GM19328 (cell line): Measurements from ENCODE around the gene ADGRG7.

Source experiments
- ATAC-seq: cut with Tn5 transposase; IDR thresholded peaks from one replicate; pipeline ENCODE4 v1.9.1; 2021; ENCODE audit warnings: mild to moderate bottlenecking, moderate library complexity; ENCODE audit not compliant: unreplicated experiment

The ADGRG7 gene

DNA sequence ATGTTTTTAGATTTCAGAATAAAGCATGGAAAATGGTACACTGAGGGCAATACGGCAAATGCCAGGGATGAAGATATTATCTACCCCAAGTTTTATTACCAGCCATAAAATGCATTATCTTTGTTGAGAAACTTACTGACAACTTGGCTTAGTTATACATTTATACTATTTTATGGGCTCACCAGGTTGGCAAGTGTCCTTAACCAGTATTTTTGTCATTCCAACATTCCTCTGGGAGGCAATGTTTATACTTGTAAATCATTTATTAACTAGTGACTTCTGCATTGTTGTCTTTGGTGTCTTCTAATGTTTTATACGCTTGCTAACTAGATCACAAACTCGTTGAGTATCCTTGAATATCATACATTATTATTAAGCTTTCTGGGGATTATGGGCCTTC, 18.0 kb upstream of the ADGRG7 start:
- no peak for ATAC-seq

DNA sequence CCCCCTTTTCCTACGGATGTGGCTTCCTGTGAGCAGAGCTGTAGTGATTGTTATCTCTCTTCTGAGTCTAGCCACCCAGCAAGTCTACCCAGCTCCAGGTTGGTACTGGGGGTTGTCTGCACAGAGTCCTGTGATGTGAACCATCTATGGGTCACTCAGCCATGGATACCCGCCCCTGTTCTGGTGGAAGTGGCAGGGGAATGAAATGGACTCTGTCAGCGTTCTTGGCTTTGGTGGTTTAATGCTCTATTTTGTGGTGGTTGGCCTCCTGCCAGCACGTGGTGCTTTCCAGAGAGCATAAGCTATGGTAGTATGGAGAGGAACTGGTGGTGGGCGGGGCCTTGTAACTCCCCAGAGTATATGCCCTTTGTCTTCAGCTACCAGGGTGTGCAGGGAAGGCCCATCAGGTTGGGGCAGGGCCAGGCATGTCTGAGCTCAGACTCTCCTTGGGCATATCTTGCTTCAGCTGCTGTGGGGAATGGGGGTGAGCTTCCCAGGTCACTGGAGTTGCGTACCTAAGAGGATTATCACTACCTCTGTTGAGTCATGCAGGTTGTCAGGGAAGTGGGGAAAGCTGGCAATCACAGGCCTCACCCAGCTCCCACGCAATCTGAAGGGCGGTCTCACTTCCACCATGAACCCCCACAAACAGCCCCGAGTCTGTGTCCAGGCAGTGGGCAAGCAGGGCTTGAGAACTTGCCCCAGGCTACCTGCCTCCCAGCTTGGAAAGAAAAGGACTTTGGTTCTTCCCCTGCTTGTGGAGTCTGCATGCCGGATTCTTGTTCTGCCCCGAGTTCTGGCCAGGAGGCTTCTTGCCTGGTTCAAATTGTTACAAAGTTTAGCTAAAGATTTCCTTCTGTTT, 9.0 kb upstream of the ADGRG7 start:
- no peak for ATAC-seq

DNA sequence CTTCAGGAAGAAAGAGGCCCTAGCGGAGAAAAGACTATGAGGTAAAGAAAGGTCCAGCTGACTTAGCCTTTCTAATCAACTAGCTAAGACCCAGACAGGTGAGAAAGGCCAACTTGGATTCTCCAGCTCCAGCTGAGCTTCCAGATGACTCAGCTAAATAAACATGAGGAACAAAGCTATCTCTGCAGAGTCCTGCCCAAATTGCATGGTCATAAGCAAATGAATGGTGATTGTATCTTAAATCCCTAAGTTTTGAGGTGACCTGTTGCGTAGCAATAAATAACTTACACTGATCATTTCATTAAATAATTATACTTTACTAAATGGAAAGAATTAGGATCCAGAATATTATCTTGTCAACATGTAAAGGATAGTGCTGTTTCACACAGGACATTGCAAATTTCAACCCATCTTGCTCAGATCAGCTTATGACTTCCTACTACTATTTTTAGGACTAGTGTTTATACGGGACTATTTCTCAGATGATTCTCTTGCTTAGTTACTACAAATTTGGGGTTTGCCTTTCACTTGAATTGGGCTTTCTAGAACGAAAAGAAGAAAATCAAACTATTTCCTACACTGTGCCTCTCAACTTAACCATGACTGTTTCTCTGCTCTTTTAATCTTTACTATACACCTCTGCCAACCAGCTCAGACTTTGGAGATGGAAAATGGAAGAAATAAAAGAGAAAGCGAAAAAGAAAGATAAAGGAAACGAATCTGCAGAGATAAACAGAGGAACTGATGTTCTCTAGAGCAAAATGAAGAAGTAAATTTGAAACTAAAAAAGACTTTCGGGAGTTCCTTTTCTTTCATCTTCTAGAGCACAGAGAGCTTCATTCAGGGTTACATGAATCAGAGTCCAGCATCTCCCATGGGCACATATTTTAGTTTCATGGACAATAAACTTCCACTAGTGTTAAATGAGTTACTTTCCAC, 6.6 kb upstream of the ADGRG7 start:
- ATAC-seq, result no peak

DNA sequence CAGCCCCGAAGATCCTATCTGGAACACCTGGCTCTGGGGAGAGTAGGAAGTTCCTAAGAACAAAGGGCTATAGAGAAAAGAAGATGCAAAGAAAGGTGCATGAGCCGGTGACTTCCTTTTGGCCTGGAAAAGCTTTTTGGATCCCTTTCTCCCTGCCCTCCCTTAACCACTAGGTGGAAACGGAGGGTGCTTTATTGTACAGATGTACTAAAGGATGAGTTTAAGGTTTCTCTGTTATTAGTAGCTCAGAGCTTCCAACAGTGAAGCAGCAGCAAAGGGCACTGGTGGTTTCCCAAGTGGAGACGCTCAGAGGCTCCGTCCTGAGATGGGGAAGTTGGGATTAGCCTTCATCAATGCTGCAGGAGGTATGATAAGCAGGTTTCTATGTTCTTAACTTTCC, 5.9 kb upstream of the ADGRG7 start:
- ATAC-seq, result no peak

DNA sequence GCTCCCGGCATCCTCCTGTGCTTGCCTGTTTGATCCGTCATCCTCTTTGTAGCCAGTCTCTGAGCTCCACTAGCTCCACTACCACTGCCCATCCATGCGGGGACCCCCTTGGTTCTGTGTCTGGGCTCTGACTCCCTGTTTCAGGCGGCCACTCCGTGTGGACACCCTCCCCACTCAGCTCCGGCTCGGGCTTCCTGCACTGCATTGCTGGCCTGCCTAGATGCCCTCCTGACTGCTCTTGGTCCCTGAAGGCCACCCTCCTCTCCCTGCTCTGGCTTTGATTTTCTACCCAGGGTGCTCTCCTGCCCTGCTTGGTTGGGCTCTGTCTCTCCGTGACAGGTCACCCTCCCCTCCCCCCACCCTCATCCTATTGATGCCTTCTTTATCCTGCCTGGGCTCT, 4.0 kb upstream of the ADGRG7 start:
- no peak for ATAC-seq

DNA sequence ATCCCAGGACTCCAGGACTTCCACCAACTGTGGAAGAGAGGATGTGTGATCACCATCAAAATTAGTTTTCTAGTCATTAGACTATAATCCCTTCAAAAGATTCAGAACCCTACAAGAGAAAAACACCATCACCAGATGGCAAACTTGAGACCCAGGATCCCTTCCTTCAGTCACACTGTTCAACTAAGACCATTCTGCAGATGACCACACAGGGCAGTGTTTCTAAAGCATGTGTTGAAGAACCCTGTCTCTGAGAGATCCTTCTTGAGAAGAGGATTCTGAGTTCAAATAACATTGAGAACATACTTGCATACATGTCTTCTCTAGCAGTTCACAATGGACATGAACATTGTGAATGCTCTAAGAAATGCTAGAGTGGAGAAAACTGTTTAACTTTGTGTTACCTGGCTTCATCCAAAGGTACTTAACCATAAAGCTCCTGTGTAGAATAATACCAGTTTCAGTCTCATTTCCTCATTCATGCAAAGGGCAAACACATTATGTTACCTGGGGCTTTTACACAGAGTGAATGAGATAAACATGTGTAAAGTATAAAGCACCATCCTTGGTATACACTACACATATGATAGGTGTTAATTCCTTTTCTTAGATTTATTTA, 2.4 kb upstream of the ADGRG7 start:
- peak; percentile 60 for ATAC-seq

DNA sequence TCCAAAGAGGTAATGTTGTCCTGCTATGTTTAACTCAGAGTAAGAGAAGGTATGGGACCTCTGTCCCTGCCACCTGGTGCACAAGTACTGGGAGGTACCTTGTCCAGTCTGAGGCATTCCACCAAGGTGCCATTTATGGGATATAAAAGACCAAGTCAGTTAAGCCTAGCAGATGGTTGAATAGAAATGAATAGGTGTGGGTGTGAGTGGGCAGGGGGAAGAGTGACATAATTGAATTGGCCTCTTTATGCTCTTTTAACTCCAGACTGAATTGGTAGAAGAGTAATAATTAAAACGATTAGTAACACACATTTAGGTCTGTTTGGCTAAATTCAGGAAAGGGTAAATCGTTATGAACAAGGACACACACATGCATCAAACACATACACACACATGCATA, 562 bp downstream of the ADGRG7 start:
- ATAC-seq, result no peak

DNA sequence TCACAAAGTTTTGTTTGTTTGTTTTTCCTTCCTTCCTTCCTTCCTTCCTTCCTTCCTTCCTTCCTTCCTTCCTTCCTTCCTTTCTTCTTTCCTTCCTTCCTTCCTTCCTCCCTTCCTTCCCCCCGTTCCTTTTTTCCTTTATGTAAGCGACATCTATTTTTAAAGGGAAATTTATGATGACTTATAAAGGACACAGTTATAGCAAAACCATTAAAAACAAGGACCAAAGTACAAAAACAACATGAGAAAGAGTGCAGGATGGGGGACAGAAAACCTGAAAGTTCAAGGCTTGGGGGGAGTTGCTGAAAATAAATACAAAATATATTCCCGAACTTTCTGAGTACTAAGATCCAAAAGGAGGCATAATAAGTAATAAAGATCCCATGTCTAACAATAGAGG, 1.8 kb downstream of the ADGRG7 start:
- ATAC-seq, result no peak

DNA sequence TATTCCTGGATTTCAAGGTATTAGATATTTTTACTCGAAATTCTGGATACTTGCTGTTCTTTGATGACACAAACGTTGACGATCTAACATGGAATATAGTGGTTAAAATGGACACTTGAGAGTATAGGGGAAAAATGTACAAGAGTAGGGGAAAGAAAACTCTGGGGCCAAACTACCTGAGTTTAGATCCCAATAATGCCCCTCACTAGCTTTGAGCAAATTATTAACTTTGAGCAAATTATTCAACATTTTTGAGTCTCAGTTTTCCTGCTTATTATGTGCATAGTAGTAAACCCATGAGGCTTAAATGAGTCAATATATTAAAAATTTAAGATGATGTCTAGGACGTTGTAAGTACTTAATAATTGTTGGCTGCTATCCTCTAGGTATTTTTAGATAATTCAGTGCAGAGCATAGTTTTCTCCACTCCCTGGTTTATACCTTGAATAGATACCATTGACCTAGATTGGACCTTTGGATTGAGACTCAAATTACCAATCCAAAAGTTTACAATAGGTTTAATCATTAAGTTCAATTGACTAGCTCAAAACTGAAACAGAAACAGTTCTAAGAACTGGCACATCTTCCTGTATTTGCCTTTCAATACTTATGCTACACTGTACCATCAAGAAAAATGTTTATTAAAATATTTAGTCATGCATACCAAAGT, 4.5 kb downstream of the ADGRG7 start:
- no peak for ATAC-seq

DNA sequence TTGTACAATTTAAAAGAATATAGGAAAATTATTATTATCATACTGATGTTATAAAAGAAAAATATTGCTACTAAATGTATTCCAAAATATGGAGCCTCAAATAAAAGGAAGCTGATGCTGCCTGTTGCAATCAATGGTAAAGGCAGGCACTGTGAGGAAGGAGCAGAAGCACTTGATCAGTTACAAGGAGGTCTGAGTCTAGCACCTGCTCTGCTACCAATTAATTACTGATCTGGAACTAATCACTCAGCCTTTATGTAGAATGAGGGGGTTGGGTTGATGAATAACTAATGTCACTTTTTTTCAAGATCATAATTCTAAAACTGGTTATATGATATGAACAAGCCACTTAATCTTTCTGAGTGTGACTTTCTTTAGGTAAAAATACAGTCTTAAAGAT, 5.5 kb downstream of the ADGRG7 start:
- ATAC-seq, result no peak

DNA sequence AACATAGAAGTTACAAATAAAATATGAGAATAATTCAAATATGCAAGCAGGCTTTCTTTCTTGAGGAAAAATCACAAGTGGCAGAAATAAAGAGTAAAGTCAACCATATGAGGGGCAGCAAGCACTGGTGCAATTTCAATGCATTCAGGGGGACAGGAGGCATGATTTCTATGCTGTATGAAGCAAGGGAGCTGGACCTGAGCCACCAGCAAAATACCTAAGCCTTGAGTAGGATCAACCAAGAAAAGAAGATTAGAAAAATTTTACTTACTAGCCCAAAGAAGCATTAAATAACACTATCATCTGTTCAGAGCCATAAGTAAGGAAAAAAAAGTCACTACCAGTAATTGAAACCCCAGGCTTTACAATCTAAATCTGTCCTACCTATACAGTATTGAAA, 6.3 kb downstream of the ADGRG7 start:
- no peak for ATAC-seq

DNA sequence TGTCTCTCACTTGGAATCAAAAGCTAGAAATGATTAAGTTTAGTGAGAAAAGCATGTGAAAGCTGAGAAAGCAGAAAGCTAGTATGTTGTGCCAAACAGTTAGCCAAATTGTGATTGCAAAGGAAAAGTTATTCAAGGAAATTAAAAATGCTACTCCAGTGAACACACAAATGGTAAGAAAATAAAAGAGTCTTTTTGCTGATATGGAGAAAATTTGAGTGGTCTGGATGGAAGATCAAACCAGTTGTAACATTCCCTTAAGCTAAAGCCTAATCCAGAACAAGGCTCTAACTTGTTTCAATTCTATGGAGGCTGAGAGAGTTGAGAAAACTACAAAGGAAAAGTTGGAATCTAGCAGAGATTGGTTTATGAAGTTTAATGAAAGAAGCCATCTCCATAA, 11.8 kb downstream of the ADGRG7 start:
- no peak for ATAC-seq

DNA sequence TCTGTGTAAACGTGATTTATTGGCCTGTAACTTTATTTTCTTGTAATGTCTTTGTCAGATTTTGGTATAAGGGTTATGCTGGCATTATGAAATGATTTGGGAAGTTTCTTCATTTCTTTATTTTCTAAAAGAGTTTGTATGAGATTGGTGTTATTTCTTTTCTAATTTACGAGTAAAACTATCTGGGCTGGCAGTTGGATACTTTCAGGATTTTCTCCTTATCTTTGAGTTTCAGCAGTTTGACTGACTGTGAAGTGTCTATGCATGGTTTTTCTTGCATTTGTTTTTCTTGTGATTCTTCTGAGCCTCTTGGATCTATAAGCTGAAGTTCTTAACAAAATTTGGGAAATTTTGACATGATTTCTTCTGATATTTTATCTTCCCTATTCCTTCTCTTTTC, 18.1 kb downstream of the ADGRG7 start:
- ATAC-seq, result no peak

DNA sequence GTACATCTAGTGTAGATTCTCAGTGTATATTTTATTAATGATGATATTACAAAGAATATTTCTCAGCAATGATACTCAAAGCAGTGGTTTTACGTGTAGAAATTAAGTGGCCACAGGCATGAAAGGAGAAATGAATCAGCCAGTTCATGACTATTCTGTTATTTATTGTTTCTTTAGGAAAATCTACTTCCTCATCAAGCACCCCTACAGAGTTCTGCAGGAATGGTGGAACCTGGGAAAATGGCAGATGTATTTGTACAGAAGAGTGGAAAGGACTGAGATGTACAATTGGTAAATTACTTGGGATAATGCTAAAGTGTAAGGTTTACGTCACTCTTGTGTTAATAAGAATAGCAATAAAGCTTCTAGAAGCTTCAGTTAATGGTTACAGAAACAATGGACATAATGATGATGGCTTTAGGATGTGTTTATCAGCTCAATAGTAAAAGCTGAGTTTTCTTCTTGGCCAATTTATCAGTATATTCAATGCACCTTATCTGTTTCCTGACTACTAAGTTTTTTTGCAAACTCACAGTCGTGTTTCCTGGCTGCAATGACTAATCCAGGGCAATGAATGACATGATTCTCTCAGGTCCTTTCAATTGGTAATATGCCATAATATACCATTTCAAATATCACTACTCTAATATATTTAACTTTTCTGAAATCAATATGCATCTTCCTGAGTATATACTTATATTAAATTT, 20.2 kb downstream of the ADGRG7 start:
- no peak for ATAC-seq

DNA sequence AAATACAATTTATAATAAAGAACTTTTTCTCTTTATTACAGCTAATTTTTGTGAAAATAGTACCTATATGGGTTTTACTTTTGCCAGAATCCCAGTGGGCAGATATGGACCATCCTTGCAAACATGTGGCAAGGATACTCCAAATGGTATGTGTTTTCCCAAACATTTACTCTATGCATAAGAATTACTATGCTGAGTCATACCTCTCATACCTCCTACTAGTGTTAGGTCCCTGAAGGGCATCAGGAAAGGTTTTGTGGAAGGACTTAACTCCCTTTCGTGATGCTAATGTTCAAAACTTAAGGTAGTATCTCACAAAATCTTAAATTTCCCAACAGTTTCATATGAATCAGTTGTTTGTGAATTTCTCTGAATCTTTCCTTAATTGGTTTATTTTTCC, 21.3 kb downstream of the ADGRG7 start:
- no peak for ATAC-seq

DNA sequence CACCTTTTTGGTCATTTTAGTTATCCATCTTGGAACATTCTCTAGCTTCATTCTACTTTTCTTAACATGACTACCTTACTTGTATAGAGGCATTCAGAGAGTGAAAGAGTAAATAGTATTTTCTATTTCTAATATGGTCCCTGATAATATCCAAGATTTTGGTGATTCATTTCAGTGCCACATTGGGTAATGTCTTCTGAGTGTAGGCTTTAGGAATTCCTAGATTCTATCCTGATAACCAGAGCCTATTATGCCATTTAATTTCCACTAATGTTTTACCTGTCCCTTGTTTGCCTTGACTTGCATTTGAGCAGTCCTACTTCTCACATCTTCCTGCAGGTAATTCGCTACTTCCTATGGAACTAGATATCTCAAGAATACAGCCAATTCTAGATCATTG, 21.8 kb downstream of the ADGRG7 start:
- ATAC-seq, result no peak

DNA sequence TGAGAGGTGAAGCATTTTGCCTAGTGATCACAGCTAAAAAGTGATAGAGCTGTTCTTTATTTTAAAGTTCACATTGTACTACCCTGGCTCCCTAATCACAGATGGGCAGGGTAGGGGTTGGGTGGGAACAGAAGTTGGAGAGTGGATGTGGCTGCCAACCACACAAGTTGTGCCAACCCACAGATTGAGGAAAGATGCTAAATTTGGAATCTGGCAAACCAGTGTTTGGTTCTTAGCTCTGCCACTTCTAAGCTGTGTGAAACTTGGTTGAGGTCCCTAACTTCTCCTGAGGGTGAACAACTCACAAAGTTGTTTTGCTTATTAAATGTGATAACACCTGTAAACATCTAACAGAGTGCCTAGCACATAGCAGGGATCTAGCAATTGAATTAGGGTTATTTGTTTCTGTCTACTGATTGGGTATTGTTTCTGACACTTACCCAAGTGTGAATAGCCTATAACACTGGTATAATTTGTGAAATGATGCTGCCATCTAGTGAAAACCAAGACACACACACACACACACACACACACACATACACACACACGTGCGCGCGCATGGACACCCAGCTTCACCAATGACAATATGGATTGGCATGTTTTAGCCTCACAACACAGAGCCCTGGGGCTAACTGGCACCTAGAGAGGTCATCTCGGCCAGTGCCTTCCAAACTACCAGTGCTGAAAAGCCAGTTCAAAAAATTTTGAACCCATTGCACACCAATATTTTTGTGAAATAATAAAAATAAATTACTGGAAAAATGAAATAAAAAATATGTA, 25.3 kb downstream of the ADGRG7 start:
- ATAC-seq, result no peak

DNA sequence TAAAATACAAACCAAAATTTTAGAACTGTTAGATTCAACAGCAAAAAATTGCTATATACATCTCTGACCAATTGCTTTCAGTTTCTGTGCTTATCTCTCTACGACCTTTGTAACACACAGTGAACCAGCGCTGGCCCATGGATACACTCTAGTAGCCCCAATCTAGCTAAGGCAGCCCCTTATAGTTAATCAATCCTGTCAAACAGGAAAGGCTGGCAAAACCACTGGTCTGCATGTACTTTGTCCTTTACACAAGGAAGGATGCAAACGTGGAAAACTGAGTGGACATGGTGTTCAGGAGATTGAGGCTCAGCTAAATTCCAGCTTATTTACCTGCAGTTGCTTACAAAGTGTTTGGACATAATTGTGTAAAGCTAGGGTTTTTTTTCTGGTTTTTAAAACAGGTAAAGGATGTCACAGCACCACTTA, 25.9 kb downstream of the ADGRG7 start:
- no peak for ATAC-seq

DNA sequence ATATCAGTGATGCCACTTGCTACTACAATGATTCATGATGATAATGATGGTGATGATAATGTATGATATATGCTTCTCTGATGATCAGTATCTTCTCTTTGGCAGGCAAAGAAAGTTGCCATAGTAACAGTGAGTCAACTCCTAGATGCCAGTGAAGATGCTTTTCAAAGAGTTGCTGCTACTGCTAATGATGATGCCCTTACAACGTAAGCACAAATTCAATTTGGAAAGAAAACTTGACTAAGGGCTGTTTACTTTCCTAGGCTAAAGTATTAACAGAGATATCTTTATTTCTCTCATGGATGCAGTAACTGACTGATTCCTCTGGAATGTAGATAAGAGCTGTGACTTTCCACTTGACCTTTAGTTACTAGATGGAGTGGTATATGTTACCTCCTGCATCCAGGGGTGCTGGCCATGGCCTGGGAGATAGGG, 27.8 kb downstream of the ADGRG7 start:
- no peak for ATAC-seq

DNA sequence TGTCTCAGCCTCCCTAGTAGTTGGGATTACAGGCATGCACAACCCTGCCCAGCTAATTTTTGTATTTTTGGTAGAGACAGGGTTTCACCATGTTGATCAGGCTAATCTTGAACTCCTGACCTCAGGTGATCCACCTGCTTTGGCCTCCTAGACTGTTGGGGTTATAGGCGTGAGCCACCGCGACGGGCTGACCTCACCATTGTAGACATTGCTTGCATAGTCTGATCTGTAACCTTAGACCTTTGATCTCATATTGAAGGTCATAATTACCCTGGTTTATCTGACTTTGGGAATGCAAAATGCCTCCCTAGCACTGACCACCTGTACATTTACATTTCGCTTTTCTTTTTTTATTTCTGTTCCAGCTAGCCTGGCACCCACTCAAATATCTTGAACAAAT, 31.2 kb downstream of the ADGRG7 start:
- no peak for ATAC-seq
